Measurements from ENCODE around the gene NR3C2.

Gene NR3C2

DNA sequence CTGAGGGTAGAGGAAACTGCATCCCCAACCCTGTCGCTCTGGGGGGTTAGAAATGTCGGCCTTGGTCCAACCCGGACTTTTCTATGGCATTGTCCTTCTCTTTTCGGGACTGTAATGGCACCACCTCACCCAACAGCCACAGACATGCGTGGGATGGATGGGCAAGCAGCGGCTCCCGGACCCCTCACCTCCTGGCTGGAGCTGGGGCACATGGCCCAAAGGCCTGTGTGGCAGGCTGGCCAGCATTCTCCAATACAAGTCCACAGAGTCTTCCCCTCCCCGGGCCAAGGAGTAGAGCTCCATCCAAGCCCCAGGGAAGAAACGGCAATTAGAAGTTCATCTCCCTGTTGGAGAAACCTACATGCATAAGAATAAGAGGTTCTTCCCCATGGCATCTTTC, 142.9 kb downstream of the NR3C2 start:
- TF ChIP-seq, protein P1, sequence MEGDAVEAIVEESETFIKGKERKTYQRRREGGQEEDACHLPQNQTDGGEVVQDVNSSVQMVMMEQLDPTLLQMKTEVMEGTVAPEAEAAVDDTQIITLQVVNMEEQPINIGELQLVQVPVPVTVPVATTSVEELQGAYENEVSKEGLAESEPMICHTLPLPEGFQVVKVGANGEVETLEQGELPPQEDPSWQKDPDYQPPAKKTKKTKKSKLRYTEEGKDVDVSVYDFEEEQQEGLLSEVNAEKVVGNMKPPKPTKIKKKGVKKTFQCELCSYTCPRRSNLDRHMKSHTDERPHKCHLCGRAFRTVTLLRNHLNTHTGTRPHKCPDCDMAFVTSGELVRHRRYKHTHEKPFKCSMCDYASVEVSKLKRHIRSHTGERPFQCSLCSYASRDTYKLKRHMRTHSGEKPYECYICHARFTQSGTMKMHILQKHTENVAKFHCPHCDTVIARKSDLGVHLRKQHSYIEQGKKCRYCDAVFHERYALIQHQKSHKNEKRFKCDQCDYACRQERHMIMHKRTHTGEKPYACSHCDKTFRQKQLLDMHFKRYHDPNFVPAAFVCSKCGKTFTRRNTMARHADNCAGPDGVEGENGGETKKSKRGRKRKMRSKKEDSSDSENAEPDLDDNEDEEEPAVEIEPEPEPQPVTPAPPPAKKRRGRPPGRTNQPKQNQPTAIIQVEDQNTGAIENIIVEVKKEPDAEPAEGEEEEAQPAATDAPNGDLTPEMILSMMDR (IDR thresholded peaks at IDR 0.05; ENCODE audit: low read depth, low read length) = no peak
- H3K4me3 ChIP-seq (replicated peaks in 1 of 2; ENCODE audit: low read depth in 2 of 2, low read length in 2 of 2) = no peak overlapping the region
- DNase-seq (ENCODE audit: low read depth in 2 of 2) = no peak

DNA sequence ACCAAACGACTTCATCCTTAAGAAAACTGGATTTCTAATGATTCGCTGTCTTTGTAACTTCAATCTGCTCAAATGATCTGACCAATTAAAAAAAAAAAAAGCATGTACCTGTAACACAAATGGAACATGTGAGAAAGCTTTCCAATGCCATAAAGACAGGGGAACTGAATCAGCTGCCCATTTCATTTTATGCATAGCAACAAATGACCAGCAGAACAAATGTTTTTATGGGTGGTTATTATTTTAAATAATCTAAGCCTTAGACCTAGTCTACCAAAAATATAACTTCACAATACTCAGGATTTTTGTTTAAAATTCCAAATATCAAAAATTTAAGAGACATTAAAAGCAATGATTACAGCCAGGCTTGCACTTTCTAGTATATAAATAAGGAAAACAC, 145.7 kb downstream of the NR3C2 start:
- TF ChIP-seq, protein P1 (IDR thresholded peaks at IDR 0.05; ENCODE audit: low read depth, low read length) = no peak
- no peak for DNase-seq (ENCODE audit: low read depth in 2 of 2)

DNA sequence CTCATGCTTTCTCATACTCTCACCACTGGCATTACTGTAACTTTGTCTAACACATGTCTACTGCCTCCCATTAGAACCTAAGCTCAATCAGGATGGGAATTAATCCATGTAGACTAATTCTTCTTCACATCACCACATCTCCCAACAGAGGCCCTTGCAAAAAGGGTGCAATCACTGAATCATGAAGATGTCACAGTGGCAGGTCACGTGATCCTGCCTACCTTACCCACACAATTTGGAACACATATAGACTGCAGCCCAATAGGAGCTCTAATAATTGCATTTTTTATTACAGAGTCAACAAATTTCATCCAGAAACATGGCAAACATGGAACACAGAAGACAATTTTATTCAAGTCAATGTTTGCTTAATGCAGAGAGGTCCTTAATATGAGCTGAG, 146.6 kb downstream of the NR3C2 start:
- H3K4me3 ChIP-seq (replicated peaks in 1 of 2; ENCODE audit: low read depth in 2 of 2, low read length in 2 of 2) = no peak overlapping the region
- no peak for DNase-seq (ENCODE audit: low read depth in 2 of 2)
- TF ChIP-seq, protein P1 (IDR thresholded peaks at IDR 0.05; ENCODE audit: low read depth, low read length) = no peak

More for the DNA sequence above, 145.7 kb downstream of the NR3C2 start:
- no peak overlapping the region for H3K4me3 ChIP-seq (replicated peaks in 1 of 2; ENCODE audit: low read depth in 2 of 2, low read length in 2 of 2)

DNA sequence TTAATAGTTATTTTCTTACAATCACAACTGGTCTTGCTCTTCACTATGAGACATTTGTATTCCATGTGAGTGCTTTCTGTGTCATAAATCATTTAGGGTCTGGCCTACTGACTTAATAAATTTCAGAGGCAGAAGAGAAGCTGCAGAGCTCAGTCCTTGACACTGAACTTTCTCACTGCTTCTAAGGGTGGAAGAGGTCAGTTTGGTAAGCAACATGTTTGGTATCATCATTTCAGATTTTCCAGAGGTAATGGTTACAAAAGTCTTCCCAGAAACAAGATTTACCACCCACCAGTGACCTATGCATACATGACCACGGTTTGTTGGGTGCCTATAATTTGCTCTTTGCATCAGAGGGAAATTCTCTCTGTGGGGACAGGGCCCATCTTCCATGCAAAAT, 148.6 kb downstream of the NR3C2 start:
- no peak for DNase-seq (ENCODE audit: low read depth in 2 of 2)
- TF ChIP-seq, protein P1 (IDR thresholded peaks at IDR 0.05; ENCODE audit: low read depth, low read length) = no peak
- no peak overlapping the region for H3K4me3 ChIP-seq (replicated peaks in 1 of 2; ENCODE audit: low read depth in 2 of 2, low read length in 2 of 2)

DNA sequence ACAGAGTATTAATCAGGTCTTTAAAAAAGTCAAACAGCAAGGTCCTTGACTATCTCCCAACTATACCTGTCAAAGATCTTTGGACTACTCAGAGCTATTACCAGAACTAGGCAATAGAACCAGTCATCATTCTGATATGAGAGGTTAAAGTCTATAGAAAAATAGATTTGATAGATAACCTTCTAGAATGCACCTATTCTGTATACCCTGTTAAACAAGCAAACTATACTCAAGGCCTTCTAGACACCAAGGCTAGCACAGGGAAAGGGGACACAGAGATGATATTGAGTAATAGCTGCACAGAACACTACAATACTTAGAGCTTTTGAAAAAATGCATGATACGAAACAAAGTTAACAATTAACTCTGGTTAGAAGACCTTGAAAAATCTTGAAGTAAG, 149.5 kb downstream of the NR3C2 start:
- TF ChIP-seq, protein P1 (IDR thresholded peaks at IDR 0.05; ENCODE audit: low read depth, low read length) = no peak
- no peak for DNase-seq (ENCODE audit: low read depth in 2 of 2)
- no peak overlapping the region for H3K4me3 ChIP-seq (replicated peaks in 1 of 2; ENCODE audit: low read depth in 2 of 2, low read length in 2 of 2)

DNA sequence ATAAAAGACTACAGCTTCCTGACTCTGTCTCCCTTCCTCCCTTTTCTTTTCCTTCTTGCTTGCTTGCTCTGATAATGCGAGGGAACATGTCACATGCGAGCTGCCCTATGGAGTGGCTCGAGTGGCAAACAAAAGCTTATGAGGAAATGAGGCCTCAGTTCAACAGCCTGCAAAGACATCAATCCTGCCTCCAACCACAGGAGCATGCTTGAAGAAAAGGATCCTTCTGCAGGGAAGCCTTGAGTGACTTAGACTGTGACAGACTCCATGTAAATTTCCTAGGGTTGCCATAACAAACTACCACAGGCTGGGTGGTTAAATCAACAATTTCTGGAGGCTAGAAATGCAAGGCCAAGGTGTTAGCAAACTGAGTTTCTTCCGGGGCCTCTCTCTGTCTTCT, 152.5 kb downstream of the NR3C2 start:
- TF ChIP-seq, protein P1 (IDR thresholded peaks at IDR 0.05; ENCODE audit: low read depth, low read length) = no peak
- no peak for DNase-seq (ENCODE audit: low read depth in 2 of 2)
- H3K4me3 ChIP-seq (replicated peaks in 1 of 2; ENCODE audit: low read depth in 2 of 2, low read length in 2 of 2) = no peak overlapping the region

DNA sequence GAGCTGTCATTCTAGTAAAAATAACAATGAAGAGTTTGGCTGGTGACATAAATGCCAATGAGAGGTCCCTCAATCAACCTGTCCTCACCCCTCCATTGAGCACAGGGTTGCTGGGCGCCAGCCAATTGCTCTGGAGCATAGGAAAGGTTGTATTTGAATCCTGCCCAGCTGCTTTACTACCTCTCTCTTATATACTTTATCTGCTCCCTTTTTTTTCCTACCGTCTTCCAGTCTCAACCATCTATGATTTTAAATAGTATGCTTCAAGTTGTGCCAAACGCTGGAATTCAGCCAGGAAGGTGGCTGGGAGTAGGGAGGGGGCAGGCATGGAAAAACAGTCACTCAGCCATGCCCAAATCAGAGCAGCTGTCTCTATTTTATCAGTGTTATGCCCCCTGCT, 153.8 kb downstream of the NR3C2 start:
- TF ChIP-seq, protein P1 (IDR thresholded peaks at IDR 0.05; ENCODE audit: low read depth, low read length) = no peak
- no peak for DNase-seq (ENCODE audit: low read depth in 2 of 2)

More for the DNA sequence above, 153.8 kb downstream of the NR3C2 start:
- no peak overlapping the region for H3K4me3 ChIP-seq (replicated peaks in 1 of 2; ENCODE audit: low read depth in 2 of 2, low read length in 2 of 2)
